IPS-11a (cell line): Measurements from ENCODE around the gene PGS1.

ENCODE experiments used
- H3K4me3 ChIP-seq: one replicate; pipeline ENCODE4 v1.5.1; 2013; ENCODE audit warnings: low read depth, low read length, control low read depth

The PGS1 gene

GRCh38 chr17:78384479-78385175 is 6.2 kb downstream of the PGS1 start:
- H3K4me3 ChIP-seq, result no peak overlapping the region

GRCh38 chr17:78387977-78388941 is 9.8 kb downstream of the PGS1 start:
- H3K4me3 ChIP-seq, result no peak overlapping the region

GRCh38 chr17:78390241-78391050 is 12.0 kb downstream of the PGS1 start:
- no peak overlapping the region for H3K4me3 ChIP-seq

- H3K4me3 ChIP-seq, result no peak overlapping the region
These were observed 12.6 kb downstream of the PGS1 start for GRCh38 chr17:78391051-78391431.

GRCh38 chr17:78391843-78392242 is 13.4 kb downstream of the PGS1 start:
- H3K4me3 ChIP-seq, result no peak overlapping the region

- no peak overlapping the region for H3K4me3 ChIP-seq
These were observed 13.8 kb downstream of the PGS1 start for GRCh38 chr17:78392295-78392694.

- no peak overlapping the region for H3K4me3 ChIP-seq
These were observed 15.1 kb downstream of the PGS1 start for GRCh38 chr17:78393575-78393974.

- H3K4me3 ChIP-seq, result no peak overlapping the region
These were observed 15.8 kb downstream of the PGS1 start for GRCh38 chr17:78394209-78394608.

- H3K4me3 ChIP-seq, result no peak overlapping the region
These were observed 16.7 kb downstream of the PGS1 start for GRCh38 chr17:78395155-78395554.

- H3K4me3 ChIP-seq, result no peak overlapping the region
These were observed 18.2 kb downstream of the PGS1 start for GRCh38 chr17:78396441-78397337.

- no peak overlapping the region for H3K4me3 ChIP-seq
These were observed 19.2 kb downstream of the PGS1 start for GRCh38 chr17:78397681-78398101.

GRCh38 chr17:78398390-78398789 is 19.9 kb downstream of the PGS1 start:
- H3K4me3 ChIP-seq, result no peak overlapping the region

- no peak overlapping the region for H3K4me3 ChIP-seq
These were observed 20.7 kb downstream of the PGS1 start for GRCh38 chr17:78399028-78399692.

GRCh38 chr17:78399693-78400144 is 21.3 kb downstream of the PGS1 start:
- no peak overlapping the region for H3K4me3 ChIP-seq

GRCh38 chr17:78400581-78401240 is 22.3 kb downstream of the PGS1 start:
- no peak overlapping the region for H3K4me3 ChIP-seq

GRCh38 chr17:78401246-78401645 is 22.8 kb downstream of the PGS1 start:
- no peak overlapping the region for H3K4me3 ChIP-seq

- H3K4me3 ChIP-seq, result no peak overlapping the region
These were observed 23.4 kb downstream of the PGS1 start for GRCh38 chr17:78401891-78402290.

GRCh38 chr17:78403822-78404221 is 25.4 kb downstream of the PGS1 start:
- no peak overlapping the region for H3K4me3 ChIP-seq

GRCh38 chr17:78406396-78406795 is 27.9 kb downstream of the PGS1 start:
- no peak overlapping the region for H3K4me3 ChIP-seq
